Measurements from ENCODE around the gene SLC22A15.

GRCh38 chr1:116062201-116062600, 85.9 kb downstream of the SLC22A15 start:
- no peak for TF ChIP-seq CTCF (conservative IDR thresholded peaks at IDR 0.05 in 1 of 2, IDR thresholded peaks at IDR 0.05 in 1 of 2; ENCODE audit: extremely low read depth in 1 of 2, insufficient read depth in 1 of 2, low read depth in 1 of 2, low read length in 2 of 2)
- TF ChIP-seq EZH2 (IDR thresholded peaks at IDR 0.05; ENCODE audit: borderline replicate concordance, low read length), result no peak
